Liver (tissue), 3 donors: ENCODE data around the gene ENOX2.

Experiments used
- ATF3 ChIP-seq: IDR thresholded peaks from 2 replicates; pipeline ENCODE4 v1.6.1; 2016; ENCODE audit warnings: antibody characterized with exemption
- CTCF ChIP-seq: fragments of 150-350 bp; IDR thresholded peaks from 2 replicates; pipeline ENCODE4 v1.5.1; 2017; ENCODE audit warnings: improper control_type of control experiment, low read depth, low read length; ENCODE audit not compliant: missing input control
- EGR1 ChIP-seq, 2 donors: IDR thresholded peaks; 2 replicates each; pipeline ENCODE4 v1.6.1; 2016 to 2018; ENCODE audit warnings: antibody characterized with exemption in 2 of 2, low read depth in 2 of 2
- GABPA ChIP-seq, 2 donors: IDR thresholded peaks in 1 of 2; conservative IDR thresholded peaks in 1 of 2; 2 replicates each; pipeline ENCODE4 v1.6.1; 2016; ENCODE audit warnings: antibody characterized with exemption in 2 of 2, mild to moderate bottlenecking in 1 of 2, moderate library complexity in 1 of 2
- HNF4A ChIP-seq, 2 donors: conservative IDR thresholded peaks; 2 replicates each; pipeline ENCODE4 v1.6.1; 2016; ENCODE audit warnings: antibody characterized with exemption in 2 of 2, mild to moderate bottlenecking in 2 of 2
- JUND ChIP-seq, 2 donors: IDR thresholded peaks; 2 replicates each; pipeline ENCODE4 v1.6.1; 2016; ENCODE audit warnings: antibody characterized with exemption in 2 of 2
- MAX ChIP-seq: IDR thresholded peaks from 2 replicates; pipeline ENCODE4 v1.6.1; 2016; ENCODE audit warnings: antibody characterized with exemption
- RAD21 ChIP-seq, 2 donors: IDR thresholded peaks; 2 replicates each; pipeline ENCODE4 v1.6.1; 2016; ENCODE audit warnings: antibody characterized with exemption in 2 of 2, mild to moderate bottlenecking in 2 of 2
- REST ChIP-seq: IDR thresholded peaks from 2 replicates; pipeline ENCODE4 v1.6.1; 2016; ENCODE audit warnings: antibody characterized with exemption, mild to moderate bottlenecking
- RXRA ChIP-seq, 2 donors: IDR thresholded peaks; 2 replicates each; pipeline ENCODE4 v1.6.1; 2017 to 2018; ENCODE audit warnings: antibody characterized with exemption in 2 of 2, mild to moderate bottlenecking in 1 of 2
- SP1 ChIP-seq: IDR thresholded peaks from 2 replicates; pipeline ENCODE4 v1.6.1; 2018; ENCODE audit warnings: antibody characterized with exemption, mild to moderate bottlenecking
- TAF1 ChIP-seq: conservative IDR thresholded peaks from 2 replicates; pipeline ENCODE4 v1.6.1; 2016; ENCODE audit warnings: antibody characterized with exemption, mild to moderate bottlenecking
- YY1 ChIP-seq: IDR thresholded peaks from 2 replicates; pipeline ENCODE4 v1.6.1; 2016; ENCODE audit warnings: antibody characterized with exemption, mild to moderate bottlenecking
- ZBTB33 ChIP-seq: IDR thresholded peaks from 2 replicates; pipeline ENCODE4 v1.6.1; 2016; ENCODE audit warnings: antibody characterized with exemption
- donor health status: healthy.
- donor health status: healthy.

GRCh38 chrX:130714135-130714534 lies 188.9 kb downstream of the ENOX2 start:
- no peak for TF ChIP-seq CTCF
- TF ChIP-seq ATF3, result peak; percentile 23
- peak; percentile 92 for TF ChIP-seq MAX
- TF ChIP-seq SP1, result peak; percentile 74
- peak; percentile 51 to 55 for TF ChIP-seq RAD21 (IDR thresholded peaks at IDR 0.05)
- no peak for TF ChIP-seq EGR1 (IDR thresholded peaks at IDR 0.05; ENCODE audit: low read depth in 2 of 2)
- no peak for TF ChIP-seq GABPA (IDR thresholded peaks at IDR 0.05 in 1 of 2, conservative IDR thresholded peaks at IDR 0.05 in 1 of 2)
- peak; percentile 76 to 86 for TF ChIP-seq RXRA (IDR thresholded peaks at IDR 0.05)
- peak; percentile 31 to 83 for TF ChIP-seq JUND (IDR thresholded peaks at IDR 0.05)
- TF ChIP-seq YY1, result peak; percentile 32
- TF ChIP-seq HNF4A (conservative IDR thresholded peaks at IDR 0.05), result peak; percentile 85 to 91
- TF ChIP-seq TAF1, result no peak
- peak; percentile 38 for TF ChIP-seq ZBTB33
- TF ChIP-seq REST, result peak; percentile 50
